Measurements from ENCODE around the gene GPC5.
A peak's percentile ranks its signal among the peaks of the same experiment; 100 is the strongest.
"Not testable (repeated sequence)": the region's sequence is repeated elsewhere in the genome, so short reads cannot be mapped to it uniquely, and the experiment has no call there.

GPC5 gene

GRCh38 chr13:91399189-91400062 is 1.0 kb downstream of the GPC5 start:
- ChIA-PET POLR2A (interaction anchor here (0.9 kb wide), 1 partner anchor 16 kb away, joined by 3 read pairs; no protein-coding TSS in a partner anchor), CTCF (interaction anchor here (0.8 to 1.9 kb wide), 3 partner anchors 18 to 324 kb away, joined by 3 to 5 read pairs (median 4); no protein-coding TSS in a partner anchor)
- TF ChIP-seq TARDBP (IDR thresholded peaks at IDR 0.05) (no peak), ZNF384 (IDR thresholded peaks at IDR 0.05) (no peak), CTBP1 (IDR thresholded peaks at IDR 0.05; ENCODE audit: borderline replicate concordance) (no peak), L3MBTL2 (conservative IDR thresholded peaks at IDR 0.05) (no peak), FOXM1 (IDR thresholded peaks at IDR 0.05; ENCODE audit: borderline replicate concordance) (no peak), BHLHE40 (IDR thresholded peaks at IDR 0.05; ENCODE audit: borderline replicate concordance) (no peak), NFRKB (IDR thresholded peaks at IDR 0.05) (no peak), SP1 (IDR thresholded peaks at IDR 0.05) (no peak), FOXK2 (IDR thresholded peaks at IDR 0.05) (no peak), HDGF (IDR thresholded peaks at IDR 0.05; ENCODE audit: borderline replicate concordance) (no peak), SUZ12 (IDR thresholded peaks at IDR 0.05) (no peak)
- DNase-seq (ENCODE audit: extremely low spot score) = no peak

GRCh38 chr13:91400063-91400399 is 1.6 kb downstream of the GPC5 start:
- TF ChIP-seq CTBP1 (IDR thresholded peaks at IDR 0.05; ENCODE audit: borderline replicate concordance) (no peak), ARNT (IDR thresholded peaks at IDR 0.05) (no peak)
- ChIA-PET POLR2A (no interaction called here), CTCF (interaction anchor here (0.8 to 1.9 kb wide), 2 partner anchors 47 to 323 kb away, joined by 3 to 4 read pairs; no protein-coding TSS in a partner anchor)
- DNase-seq (ENCODE audit: extremely low spot score) = no peak

- no peak for TF ChIP-seq FOXK2 (IDR thresholded peaks at IDR 0.05)
- no peak for TF ChIP-seq HDGF (IDR thresholded peaks at IDR 0.05; ENCODE audit: borderline replicate concordance)
- TF ChIP-seq SP1 (IDR thresholded peaks at IDR 0.05) = no peak
- no peak for TF ChIP-seq NFRKB (IDR thresholded peaks at IDR 0.05)
- TF ChIP-seq ARNT (IDR thresholded peaks at IDR 0.05) = no peak
- no peak for TF ChIP-seq FOXM1 (IDR thresholded peaks at IDR 0.05; ENCODE audit: borderline replicate concordance)
- TF ChIP-seq SUZ12 (IDR thresholded peaks at IDR 0.05) = no peak
- no peak for TF ChIP-seq BHLHE40 (IDR thresholded peaks at IDR 0.05; ENCODE audit: borderline replicate concordance)
- TF ChIP-seq TARDBP (IDR thresholded peaks at IDR 0.05) = no peak
- no peak for TF ChIP-seq L3MBTL2 (conservative IDR thresholded peaks at IDR 0.05)
- no peak for TF ChIP-seq ELF4 (IDR thresholded peaks at IDR 0.05)
- POLR2A ChIA-PET = no interaction called here
- CTCF ChIA-PET = interaction anchor here (0.8 to 1.9 kb wide), 2 partner anchors 46 to 323 kb away, joined by 3 to 4 read pairs; no protein-coding TSS in a partner anchor
- no peak for DNase-seq (ENCODE audit: extremely low spot score)
Measured at GRCh38 chr13:91400671-91401070, 2.2 kb downstream of the GPC5 start.

GRCh38 chr13:91401920-91402319 is 3.5 kb downstream of the GPC5 start:
- no peak for DNase-seq (ENCODE audit: extremely low spot score)
- no peak for TF ChIP-seq PKNOX1 (IDR thresholded peaks at IDR 0.05)
- no peak for TF ChIP-seq SUZ12 (IDR thresholded peaks at IDR 0.05)
- TF ChIP-seq ARNT (IDR thresholded peaks at IDR 0.05) = no peak
- TF ChIP-seq L3MBTL2 (conservative IDR thresholded peaks at IDR 0.05) = no peak
- TF ChIP-seq SP1 (IDR thresholded peaks at IDR 0.05) = no peak
- TF ChIP-seq FOXK2 (IDR thresholded peaks at IDR 0.05) = no peak
- ChIA-PET POLR2A (no interaction called here), CTCF (no interaction called here)

GRCh38 chr13:91405240-91405639 is 6.8 kb downstream of the GPC5 start:
- ChIA-PET POLR2A (no interaction called here), CTCF (interaction anchor here (0.7 kb wide), 1 partner anchor 303 kb away, joined by 4 read pairs; no protein-coding TSS in a partner anchor)
- DNase-seq (ENCODE audit: extremely low spot score) = no peak
- TF ChIP-seq SP1 (IDR thresholded peaks at IDR 0.05) (no peak), LEF1 (IDR thresholded peaks at IDR 0.05; ENCODE audit: borderline replicate concordance) (no peak), ELF4 (IDR thresholded peaks at IDR 0.05) (no peak), TARDBP (IDR thresholded peaks at IDR 0.05) (no peak), FOXA1 (IDR thresholded peaks at IDR 0.05) (no peak), FOXK2 (IDR thresholded peaks at IDR 0.05) (no peak), L3MBTL2 (conservative IDR thresholded peaks at IDR 0.05) (no peak), SUZ12 (IDR thresholded peaks at IDR 0.05) (no peak), HDGF (IDR thresholded peaks at IDR 0.05; ENCODE audit: borderline replicate concordance) (no peak), CTBP1 (IDR thresholded peaks at IDR 0.05; ENCODE audit: borderline replicate concordance) (no peak), ZNF384 (IDR thresholded peaks at IDR 0.05) (no peak)

GRCh38 chr13:91406619-91407018 is 8.2 kb downstream of the GPC5 start:
- CTCF ChIA-PET = interaction anchor here (0.6 to 1.7 kb wide), 8 partner anchors 14 to 385 kb away, joined by 3 to 9 read pairs (median 3); no protein-coding TSS in a partner anchor
- POLR2A ChIA-PET = no interaction called here
- TF ChIP-seq ELF4 (IDR thresholded peaks at IDR 0.05) (no peak), ZNF384 (IDR thresholded peaks at IDR 0.05) (no peak), NFRKB (IDR thresholded peaks at IDR 0.05) (no peak), SUZ12 (IDR thresholded peaks at IDR 0.05) (no peak), PKNOX1 (IDR thresholded peaks at IDR 0.05) (peak; percentile 62)
- DNase-seq (ENCODE audit: extremely low spot score) = peak; percentile 73

- CTCF ChIA-PET = no interaction called here
Measured at GRCh38 chr13:91408971-91409370, 10.6 kb downstream of the GPC5 start.

GRCh38 chr13:91416579-91416978 is 18.2 kb downstream of the GPC5 start:
- CTCF ChIA-PET; DNase-seq (ENCODE audit: extremely low spot score); POLR2A ChIA-PET: not testable (repeated sequence)

More at GRCh38 chr13:91408971-91409370, 10.6 kb downstream of the GPC5 start:
- TF ChIP-seq ELF4 (IDR thresholded peaks at IDR 0.05) = no peak
- TF ChIP-seq HDGF (IDR thresholded peaks at IDR 0.05; ENCODE audit: borderline replicate concordance) = no peak
- TF ChIP-seq CTBP1 (IDR thresholded peaks at IDR 0.05; ENCODE audit: borderline replicate concordance) = no peak
- peak; percentile 21; the same call in 1 of the 2 replicates for TF ChIP-seq PKNOX1 (IDR thresholded peaks at IDR 0.05)
- DNase-seq (ENCODE audit: extremely low spot score) = no peak
- POLR2A ChIA-PET = no interaction called here

Measured in HEK293T (cell line).